Testis (tissue), 3 donors: ENCODE results near the gene TMED6. TPM values are rescaled to one million over a fixed set of nuclear protein-coding genes. Genes with fewer than 3 reads are reported as not detected.

Experiments
- DNase-seq: peaks from one replicate; pipeline ENCODE4 v3.0.0-alpha.2; 2019
- H3K27ac ChIP-seq, 2 donors: fragments of 200-600 bp; sonication (generic); one replicate each; pipeline ENCODE4 v1.5.1; 2019
- H3K27me3 ChIP-seq: fragments of 200-600 bp; sonication (generic); one replicate; pipeline ENCODE4 v1.5.1; 2019
- H3K36me3 ChIP-seq: fragments of 200-600 bp; sonication (generic); one replicate; pipeline ENCODE4 v1.5.1; 2017; ENCODE audit warnings: low read depth; ENCODE audit errors: missing control alignments
- H3K4me1 ChIP-seq: fragments of 200-600 bp; sonication (generic); one replicate; pipeline ENCODE4 v1.5.1; 2019
- H3K4me3 ChIP-seq, 2 donors: fragments of 200-600 bp; sonication (generic); one replicate each; pipeline ENCODE4 v1.5.1; 2017 to 2019
- H3K9me3 ChIP-seq: fragments of 200-600 bp; sonication (generic); one replicate; pipeline ENCODE4 v1.5.1; 2017
- CTCF ChIP-seq, 3 experiments: fragments of 450-650 bp in 2 of 3; fragments of 200-600 bp in 1 of 3; sonication (generic) in 1 of 3; IDR thresholded peaks; one replicate each; pipeline ENCODE4 v1.5.1; 2016 to 2019; ENCODE audit warnings: antibody characterized with exemption in 3 of 3, mild to moderate bottlenecking in 2 of 3, moderate library complexity in 1 of 3
- POLR2A ChIP-seq: fragments of 450-650 bp; IDR thresholded peaks from one replicate; pipeline ENCODE4 v1.6.1; 2017; ENCODE audit warnings: antibody characterized with exemption, mild to moderate bottlenecking, moderate library complexity
- WGBS, 2 donors: methylation state at CpG; one replicate each; pipeline ENCODE4 v1.1.5; 2018; 5-methylcytosine and 5-hydroxymethylcytosine counted together
- intact Hi-C: fragments of 100-400 bp; cut with DNase I; formaldehyde crosslinking; loops from one replicate; pipeline ENCODE4 v1.15.1; 2023; ENCODE audit warnings: low total_unique reads
- polyA plus RNA-seq: library from polyadenylated mRNA; stranded (reverse); fragments of 350-450 nt; fragmentation: Illumina TruSeq; extraction: RNeasy Lipid Tissue Mini Kit (QIAGEN cat#74804); gene quantifications from one replicate; pipeline ENCODE4 v1.2.3, GENCODE V29; 2014; ENCODE audit warnings: low read depth, low replicate concordance; ENCODE audit not compliant: insufficient read depth
- total RNA-seq, 2 donors: library from RNA; depleted of rRNA; stranded (reverse); fragments of >200 nt; gene quantifications; one replicate each; pipeline ENCODE4 v1.2.3, GENCODE V29; 2016

The TMED6 gene
- total and polyA plus RNA-seq, 3 donors from 2014 or later: 1.4 to 1.6 TPM; not detected in 1

- Histone ChIP-seq H3K36me3 (no peaks in the 10 kb centered on the region), H3K4me3 (no peak overlapping the region), H3K27ac (no peak overlapping the region), H3K27me3 (no peaks in the 10 kb centered on the region), H3K4me1 (peaks cover 1% of the 10 kb centered on the region), H3K9me3 (no peaks in the 10 kb centered on the region)
- WGBS, 2 donors: 88 to 89% methylated on average over 1 of the region's 1 CpG
- intact Hi-C loops: no loop called here
- TF ChIP-seq POLR2A (no peak), CTCF (IDR thresholded peaks at IDR 0.05) (no peak)
- DNase-seq: no peak
Measured at GRCh38 chr16:69307091-69307490, 44.5 kb downstream of the TMED6 start.

DNA sequence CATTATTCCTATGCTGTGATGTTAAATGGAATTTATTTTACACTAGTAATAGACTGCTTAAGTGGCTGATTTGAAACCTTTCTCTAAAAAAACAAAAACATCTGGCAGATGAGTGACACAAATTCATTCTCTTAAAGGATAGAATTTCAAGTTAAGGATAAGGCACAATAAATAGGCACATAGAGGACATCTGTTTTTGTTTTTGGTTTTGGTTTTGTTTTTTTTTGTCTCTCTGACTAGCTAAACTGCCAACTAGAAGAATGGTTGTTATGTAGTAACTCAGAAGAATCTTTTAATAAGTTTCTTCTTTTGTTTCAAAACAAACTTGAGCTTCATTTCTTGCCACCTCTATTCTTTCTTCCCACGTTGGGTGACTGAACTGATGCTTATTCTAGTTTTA, 45.6 kb downstream of the TMED6 start:
- 63 to 81% methylated on average over 1 of the region's 1 CpG for WGBS, 2 donors

DNA sequence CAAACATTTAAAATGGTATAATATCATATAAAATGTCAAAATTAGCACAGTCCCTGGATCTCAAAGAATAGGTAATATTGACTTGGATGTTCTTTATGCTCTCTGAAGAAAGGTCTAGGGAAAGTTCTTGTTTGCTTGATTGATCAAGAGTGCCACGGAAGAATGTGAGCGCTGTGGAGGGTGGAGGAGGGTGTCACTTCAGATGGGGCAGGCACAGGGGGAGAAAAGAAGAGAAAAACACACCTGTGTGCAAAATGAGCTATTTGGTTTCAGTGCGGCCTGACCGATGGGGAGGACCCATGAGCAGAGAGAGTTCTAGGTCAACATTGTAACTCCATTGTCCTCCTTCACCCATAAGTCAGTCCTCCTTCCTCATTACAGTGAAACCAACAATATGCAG, 49.3 kb downstream of the TMED6 start:
- H3K9me3 ChIP-seq: no peaks in the 10 kb centered on the region
- H3K36me3 ChIP-seq: no peaks in the 10 kb centered on the region
- no peak for DNase-seq
- H3K27ac ChIP-seq: no peak overlapping the region
- H3K4me1 ChIP-seq: no peaks in the 10 kb centered on the region
- WGBS, 2 donors: 93 to 95% methylated on average over 4 of the region's 4 CpGs
- no peak for TF ChIP-seq POLR2A
- TF ChIP-seq CTCF (IDR thresholded peaks at IDR 0.05): no peak
- no peak overlapping the region for H3K4me3 ChIP-seq
- no peaks in the 10 kb centered on the region for H3K27me3 ChIP-seq
- intact Hi-C loops: no loop called here

More for the DNA sequence above, 45.6 kb downstream of the TMED6 start:
- Histone ChIP-seq H3K4me3 (no peak overlapping the region), H3K27ac (no peak overlapping the region), H3K27me3 (no peaks in the 10 kb centered on the region), H3K4me1 (no peaks in the 10 kb centered on the region), H3K36me3 (no peaks in the 10 kb centered on the region), H3K9me3 (no peaks in the 10 kb centered on the region)
- no peak for DNase-seq
- no peak for TF ChIP-seq CTCF (IDR thresholded peaks at IDR 0.05)
- no peak for TF ChIP-seq POLR2A
- intact Hi-C loops: no loop called here

GRCh38 chr16:69301861-69302260, 49.7 kb downstream of the TMED6 start:
- 76 to 91% methylated on average over 4 of the region's 4 CpGs for WGBS, 2 donors
- no peak for TF ChIP-seq CTCF (IDR thresholded peaks at IDR 0.05)
- no peak for TF ChIP-seq POLR2A
- H3K36me3 ChIP-seq: no peaks in the 10 kb centered on the region
- H3K27me3 ChIP-seq: no peaks in the 10 kb centered on the region
- no peak for DNase-seq
- H3K4me3 ChIP-seq: no peak overlapping the region
- no peak overlapping the region for H3K27ac ChIP-seq
- intact Hi-C loops: no loop called here
- H3K4me1 ChIP-seq: no peaks in the 10 kb centered on the region
- H3K9me3 ChIP-seq: no peaks in the 10 kb centered on the region

GRCh38 chr16:69301187-69301586, 50.4 kb downstream of the TMED6 start:
- TF ChIP-seq POLR2A (no peak), CTCF (IDR thresholded peaks at IDR 0.05) (no peak)
- Histone ChIP-seq H3K36me3 (no peaks in the 10 kb centered on the region), H3K27ac (no peak overlapping the region), H3K4me1 (no peaks in the 10 kb centered on the region), H3K4me3 (no peak overlapping the region), H3K27me3 (no peaks in the 10 kb centered on the region), H3K9me3 (no peaks in the 10 kb centered on the region)
- intact Hi-C loops: no loop called here
- WGBS, 2 donors: 48 to 50% methylated on average over 1 of the region's 1 CpG
- no peak for DNase-seq
